Forelimb muscle (tissue), 1 donor: ENCODE measurements around the gene PLK2. TPM values are rescaled to one million over a fixed set of nuclear protein-coding genes. Genes with fewer than 3 reads are reported as not detected.

Experiments used
- DNase-seq: peaks from one replicate; pipeline ENCODE4 v3.0.0-alpha.2; 2013; ENCODE audit warnings: low read depth
- polyA plus RNA-seq: library from polyadenylated mRNA; unstranded; fragments of 120-200 nt; gene quantifications from one replicate; pipeline ENCODE4 v1.2.1, GENCODE V29; 2013; ENCODE audit not compliant: insufficient read length

The PLK2 gene
- polyA plus RNA-seq, result 78.0 TPM

GRCh38 chr5:58460002-58460731 lies at the start of gene PLK2:
Gene PLK2 (minus strand): TSS chr5:58460086. CDS start chr5:58459959, 127 bp downstream.
- DNase-seq, result peak; percentile 77

GRCh38 chr5:58507715-58508114 lies 47.8 kb upstream of the PLK2 start:
- DNase-seq, result no peak

GRCh38 chr5:58505971-58506640 lies 46.2 kb upstream of the PLK2 start:
- DNase-seq, result no peak

GRCh38 chr5:58505502-58505901 lies 45.6 kb upstream of the PLK2 start:
- no peak for DNase-seq

GRCh38 chr5:58504766-58505165 lies 44.9 kb upstream of the PLK2 start:
- no peak for DNase-seq

- no peak for DNase-seq
Observed at GRCh38 chr5:58503390-58504046, 43.6 kb upstream of the PLK2 start.

GRCh38 chr5:58501778-58502417 lies 42.0 kb upstream of the PLK2 start:
- no peak for DNase-seq

- DNase-seq, result no peak
Observed at GRCh38 chr5:58499941-58500340, 40.1 kb upstream of the PLK2 start.

- no peak for DNase-seq
Observed at GRCh38 chr5:58499231-58499630, 39.3 kb upstream of the PLK2 start.

GRCh38 chr5:58498340-58498942 lies 38.6 kb upstream of the PLK2 start:
- DNase-seq, result no peak

- DNase-seq, result no peak
Observed at GRCh38 chr5:58497921-58498320, 38.0 kb upstream of the PLK2 start.

GRCh38 chr5:58497386-58497785 lies 37.5 kb upstream of the PLK2 start:
- no peak for DNase-seq

- no peak for DNase-seq
Observed at GRCh38 chr5:58496488-58496887, 36.6 kb upstream of the PLK2 start.

- no peak for DNase-seq
Observed at GRCh38 chr5:58493141-58493540, 33.3 kb upstream of the PLK2 start.

GRCh38 chr5:58491216-58491892 lies 31.5 kb upstream of the PLK2 start, which contains the start of gene GAPT:
Gene GAPT (plus strand): TSS chr5:58491435. CDS start chr5:58494537, 3,102 bp downstream.
- DNase-seq, result no peak

GRCh38 chr5:58490402-58491050 lies 30.6 kb upstream of the PLK2 start:
- DNase-seq, result no peak

- no peak for DNase-seq
Observed at GRCh38 chr5:58486290-58486689, 26.4 kb upstream of the PLK2 start.

- no peak for DNase-seq
Observed at GRCh38 chr5:58484505-58484904, 24.6 kb upstream of the PLK2 start.

GRCh38 chr5:58482536-58482935 lies 22.6 kb upstream of the PLK2 start:
- no peak for DNase-seq

- DNase-seq, result no peak
Observed at GRCh38 chr5:58481828-58482227, 21.9 kb upstream of the PLK2 start.
